ENCODE results near the gene ABLIM1. TPM values are rescaled to one million over a fixed set of nuclear protein-coding genes. Genes with fewer than 3 reads are reported as not detected.

The ABLIM1 gene
- total RNA-seq, 1 donor from 2014 or later = 87.7 TPM

GRCh38 chr10:114391599-114391998 is 266.5 kb downstream of the ABLIM1 start:
- H3K4me1 ChIP-seq = peaks cover 0 to 6% of the 10 kb centered on the region in 2 donors
- no peaks in the 10 kb centered on the region for H3K36me3 ChIP-seq
- intact Hi-C loops (cut with DNase I) = no loop called here
- H3K9me3 ChIP-seq = no peaks in the 10 kb centered on the region
- no peak overlapping the region for H3K4me3 ChIP-seq
- no peaks in the 10 kb centered on the region for H3K27me3 ChIP-seq
- H3K27ac ChIP-seq = no peak overlapping the region
- TF ChIP-seq CTCF (IDR thresholded peaks at IDR 0.05) = no peak
- DNase-seq (ENCODE audit: low spot score in 2 of 2) = peak in 1 of 2 donors; percentile 62

GRCh38 chr10:114389426-114389825 is 268.6 kb downstream of the ABLIM1 start:
- Histone ChIP-seq H3K27me3 (no peaks in the 10 kb centered on the region), H3K9me3 (no peaks in the 10 kb centered on the region), H3K27ac (no peak overlapping the region), H3K36me3 (no peaks in the 10 kb centered on the region), H3K4me3 (no peak overlapping the region), H3K4me1 (peaks cover 0 to 6% of the 10 kb centered on the region in 2 donors)
- intact Hi-C loops (cut with DNase I) = no loop called here
- TF ChIP-seq CTCF (IDR thresholded peaks at IDR 0.05) = no peak
- DNase-seq (ENCODE audit: low spot score in 2 of 2) = peak in 1 of 2 donors; percentile 76

- Histone ChIP-seq H3K9me3 (no peaks in the 10 kb centered on the region), H3K27ac (no peak overlapping the region), H3K4me3 (no peak overlapping the region), H3K4me1 (peaks cover 0 to 6% of the 10 kb centered on the region in 2 donors), H3K27me3 (no peaks in the 10 kb centered on the region), H3K36me3 (no peaks in the 10 kb centered on the region)
- intact Hi-C loops (cut with DNase I) = no loop called here
- no peak for TF ChIP-seq CTCF (IDR thresholded peaks at IDR 0.05)
- DNase-seq (ENCODE audit: low spot score in 2 of 2) = no peak
Measured at GRCh38 chr10:114388275-114388674, 269.8 kb downstream of the ABLIM1 start.

- H3K9me3 ChIP-seq = no peaks in the 10 kb centered on the region
- no peaks in the 10 kb centered on the region for H3K36me3 ChIP-seq
- intact Hi-C loops (cut with DNase I) = no loop called here
- peaks cover 0 to 6% of the 10 kb centered on the region in 2 donors for H3K4me1 ChIP-seq
- peak in 1 of 2 donors; percentile 27 for DNase-seq (ENCODE audit: low spot score in 2 of 2)
- TF ChIP-seq CTCF (IDR thresholded peaks at IDR 0.05) = no peak
- H3K27ac ChIP-seq = no peak overlapping the region
- no peak overlapping the region for H3K4me3 ChIP-seq
- H3K27me3 ChIP-seq = no peaks in the 10 kb centered on the region
Measured at GRCh38 chr10:114387784-114388183, 270.3 kb downstream of the ABLIM1 start.

GRCh38 chr10:114386452-114386851 is 271.6 kb downstream of the ABLIM1 start:
- Histone ChIP-seq H3K4me1 (peaks cover 0 to 6% of the 10 kb centered on the region in 2 donors), H3K9me3 (no peaks in the 10 kb centered on the region), H3K27me3 (no peaks in the 10 kb centered on the region), H3K4me3 (no peak overlapping the region), H3K27ac (no peak overlapping the region), H3K36me3 (no peaks in the 10 kb centered on the region)
- TF ChIP-seq CTCF (IDR thresholded peaks at IDR 0.05) = no peak
- intact Hi-C loops (cut with DNase I) = no loop called here
- DNase-seq (ENCODE audit: low spot score in 2 of 2) = peak in 1 of 2 donors; percentile 51

- DNase-seq (ENCODE audit: low spot score in 2 of 2) = no peak
- Histone ChIP-seq H3K4me1 (peaks cover 0 to 6% of the 10 kb centered on the region in 2 donors), H3K27ac (no peak overlapping the region), H3K4me3 (no peak overlapping the region), H3K36me3 (no peaks in the 10 kb centered on the region), H3K27me3 (no peaks in the 10 kb centered on the region), H3K9me3 (no peaks in the 10 kb centered on the region)
- intact Hi-C loops (cut with DNase I) = no loop called here
- TF ChIP-seq CTCF (IDR thresholded peaks at IDR 0.05) = no peak
Measured at GRCh38 chr10:114385557-114385956, 272.5 kb downstream of the ABLIM1 start.

All from ascending aorta (tissue), 2 donors.